ENCODE data around the gene MBP.

GRCh38 chr18:76984193-76985155 is 148.1 kb downstream of the MBP start:
- TF ChIP-seq, protein P1, sequence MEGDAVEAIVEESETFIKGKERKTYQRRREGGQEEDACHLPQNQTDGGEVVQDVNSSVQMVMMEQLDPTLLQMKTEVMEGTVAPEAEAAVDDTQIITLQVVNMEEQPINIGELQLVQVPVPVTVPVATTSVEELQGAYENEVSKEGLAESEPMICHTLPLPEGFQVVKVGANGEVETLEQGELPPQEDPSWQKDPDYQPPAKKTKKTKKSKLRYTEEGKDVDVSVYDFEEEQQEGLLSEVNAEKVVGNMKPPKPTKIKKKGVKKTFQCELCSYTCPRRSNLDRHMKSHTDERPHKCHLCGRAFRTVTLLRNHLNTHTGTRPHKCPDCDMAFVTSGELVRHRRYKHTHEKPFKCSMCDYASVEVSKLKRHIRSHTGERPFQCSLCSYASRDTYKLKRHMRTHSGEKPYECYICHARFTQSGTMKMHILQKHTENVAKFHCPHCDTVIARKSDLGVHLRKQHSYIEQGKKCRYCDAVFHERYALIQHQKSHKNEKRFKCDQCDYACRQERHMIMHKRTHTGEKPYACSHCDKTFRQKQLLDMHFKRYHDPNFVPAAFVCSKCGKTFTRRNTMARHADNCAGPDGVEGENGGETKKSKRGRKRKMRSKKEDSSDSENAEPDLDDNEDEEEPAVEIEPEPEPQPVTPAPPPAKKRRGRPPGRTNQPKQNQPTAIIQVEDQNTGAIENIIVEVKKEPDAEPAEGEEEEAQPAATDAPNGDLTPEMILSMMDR (conservative IDR thresholded peaks at IDR 0.05 in 1 of 2, IDR thresholded peaks at IDR 0.05 in 1 of 2; ENCODE audit: low read depth in 1 of 2, low read length in 2 of 2), result no peak
- TF ChIP-seq EZH2 (IDR thresholded peaks at IDR 0.05; ENCODE audit: low read length, missing control alignments), result no peak
